ENCODE measurements around the gene TMA7B. TPM values are rescaled to one million over a fixed set of nuclear protein-coding genes. Genes with fewer than 3 reads are reported as not detected.

TMA7B gene
- total RNA-seq, 6 experiments from 2014 or later = not detected

GRCh38 chr22:39923696-39924095 is 36.5 kb upstream of the TMA7B start:
- TF ChIP-seq CTCF (IDR thresholded peaks at IDR 0.05) = no peak
- H3K36me3 Mint-ChIP-seq (ENCODE audit: low read depth) = no peaks in the 10 kb centered on the region
- H3K4me1 Mint-ChIP-seq (ENCODE audit: low read depth) = no peaks in the 10 kb centered on the region
- H3K9me3 Mint-ChIP-seq = no peaks in the 10 kb centered on the region
- H3K27ac Mint-ChIP-seq = no peak overlapping the region
- H3K27me3 Mint-ChIP-seq (ENCODE audit: insufficient read depth) = peaks cover 49% of the 10 kb centered on the region
- no peak overlapping the region for H3K4me3 Mint-ChIP-seq
- DNase-seq = no peak

GRCh38 chr22:39924286-39924685 is 35.9 kb upstream of the TMA7B start:
- no peaks in the 10 kb centered on the region for H3K4me1 Mint-ChIP-seq (ENCODE audit: low read depth)
- no peak overlapping the region for H3K27ac Mint-ChIP-seq
- no peak overlapping the region for H3K4me3 Mint-ChIP-seq
- H3K9me3 Mint-ChIP-seq = no peaks in the 10 kb centered on the region
- no peak for TF ChIP-seq CTCF (IDR thresholded peaks at IDR 0.05)
- peaks cover 49% of the 10 kb centered on the region for H3K27me3 Mint-ChIP-seq (ENCODE audit: insufficient read depth)
- no peaks in the 10 kb centered on the region for H3K36me3 Mint-ChIP-seq (ENCODE audit: low read depth)
- DNase-seq = no peak

GRCh38 chr22:39925273-39925672 is 34.9 kb upstream of the TMA7B start:
- TF ChIP-seq CTCF (IDR thresholded peaks at IDR 0.05) = no peak

GRCh38 chr22:39925909-39926679 is 34.1 kb upstream of the TMA7B start:
- no peak for DNase-seq
- Mint-ChIP-seq H3K9me3 (no peaks in the 10 kb centered on the region), H3K4me1 (ENCODE audit: low read depth) (no peaks in the 10 kb centered on the region), H3K4me3 (no peak overlapping the region), H3K27ac (no peak overlapping the region), H3K36me3 (ENCODE audit: low read depth) (no peaks in the 10 kb centered on the region), H3K27me3 (ENCODE audit: insufficient read depth) (peaks cover 46% of the 10 kb centered on the region)
- TF ChIP-seq CTCF (IDR thresholded peaks at IDR 0.05) = no peak

More at GRCh38 chr22:39925273-39925672, 34.9 kb upstream of the TMA7B start:
- H3K36me3 Mint-ChIP-seq (ENCODE audit: low read depth) = no peaks in the 10 kb centered on the region
- no peak for DNase-seq
- H3K4me1 Mint-ChIP-seq (ENCODE audit: low read depth) = no peaks in the 10 kb centered on the region
- no peaks in the 10 kb centered on the region for H3K9me3 Mint-ChIP-seq
- peaks cover 48% of the 10 kb centered on the region for H3K27me3 Mint-ChIP-seq (ENCODE audit: insufficient read depth)
- H3K27ac Mint-ChIP-seq = no peak overlapping the region
- no peak overlapping the region for H3K4me3 Mint-ChIP-seq

- no peak overlapping the region for H3K4me3 Mint-ChIP-seq
- no peaks in the 10 kb centered on the region for H3K36me3 Mint-ChIP-seq (ENCODE audit: low read depth)
- no peak overlapping the region for H3K27ac Mint-ChIP-seq
- H3K4me1 Mint-ChIP-seq (ENCODE audit: low read depth) = no peaks in the 10 kb centered on the region
- TF ChIP-seq CTCF (IDR thresholded peaks at IDR 0.05) = no peak
- no peaks in the 10 kb centered on the region for H3K9me3 Mint-ChIP-seq
- no peak for DNase-seq
- H3K27me3 Mint-ChIP-seq (ENCODE audit: insufficient read depth) = peaks cover 44% of the 10 kb centered on the region
Observed at GRCh38 chr22:39926753-39927152, 33.4 kb upstream of the TMA7B start.
